ENCODE results near the gene MBTPS1. TPM values are rescaled to one million over a fixed set of nuclear protein-coding genes. Genes with fewer than 3 reads are reported as not detected.

MBTPS1 gene
- total RNA-seq, 6 donors from 2014 or later = 83.6 to 156 (median 105) TPM

GRCh38 chr16:84056933-84057332 lies 59.8 kb downstream of the MBTPS1 start:
- DNase-seq = no peak
- TF ChIP-seq, protein P1, sequence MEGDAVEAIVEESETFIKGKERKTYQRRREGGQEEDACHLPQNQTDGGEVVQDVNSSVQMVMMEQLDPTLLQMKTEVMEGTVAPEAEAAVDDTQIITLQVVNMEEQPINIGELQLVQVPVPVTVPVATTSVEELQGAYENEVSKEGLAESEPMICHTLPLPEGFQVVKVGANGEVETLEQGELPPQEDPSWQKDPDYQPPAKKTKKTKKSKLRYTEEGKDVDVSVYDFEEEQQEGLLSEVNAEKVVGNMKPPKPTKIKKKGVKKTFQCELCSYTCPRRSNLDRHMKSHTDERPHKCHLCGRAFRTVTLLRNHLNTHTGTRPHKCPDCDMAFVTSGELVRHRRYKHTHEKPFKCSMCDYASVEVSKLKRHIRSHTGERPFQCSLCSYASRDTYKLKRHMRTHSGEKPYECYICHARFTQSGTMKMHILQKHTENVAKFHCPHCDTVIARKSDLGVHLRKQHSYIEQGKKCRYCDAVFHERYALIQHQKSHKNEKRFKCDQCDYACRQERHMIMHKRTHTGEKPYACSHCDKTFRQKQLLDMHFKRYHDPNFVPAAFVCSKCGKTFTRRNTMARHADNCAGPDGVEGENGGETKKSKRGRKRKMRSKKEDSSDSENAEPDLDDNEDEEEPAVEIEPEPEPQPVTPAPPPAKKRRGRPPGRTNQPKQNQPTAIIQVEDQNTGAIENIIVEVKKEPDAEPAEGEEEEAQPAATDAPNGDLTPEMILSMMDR (IDR thresholded peaks at IDR 0.05) = no peak
- TF ChIP-seq EP300 (IDR thresholded peaks at IDR 0.05) (no peak), POLR2A (IDR thresholded peaks at IDR 0.05) (no peak), POLR2AphosphoS5 (IDR thresholded peaks at IDR 0.05) (no peak)
- H3K27me3 ChIP-seq = no peaks in the 10 kb centered on the region
- no peak for ATAC-seq (ENCODE audit: low FRiP score in 2 of 2)
- WGBS, 2 donors = 92 to 96% methylated on average over 7 of the region's 7 CpGs
- H3K4me3 ChIP-seq = no peak overlapping the region
- peaks cover 63 to 100% (median 87%) of the 10 kb centered on the region in 4 donors for H3K36me3 ChIP-seq
- no peak overlapping the region for H3K27ac ChIP-seq
- no peaks in the 10 kb centered on the region for H3K4me1 ChIP-seq
- no peaks in the 10 kb centered on the region for H3K9me3 ChIP-seq

DNA sequence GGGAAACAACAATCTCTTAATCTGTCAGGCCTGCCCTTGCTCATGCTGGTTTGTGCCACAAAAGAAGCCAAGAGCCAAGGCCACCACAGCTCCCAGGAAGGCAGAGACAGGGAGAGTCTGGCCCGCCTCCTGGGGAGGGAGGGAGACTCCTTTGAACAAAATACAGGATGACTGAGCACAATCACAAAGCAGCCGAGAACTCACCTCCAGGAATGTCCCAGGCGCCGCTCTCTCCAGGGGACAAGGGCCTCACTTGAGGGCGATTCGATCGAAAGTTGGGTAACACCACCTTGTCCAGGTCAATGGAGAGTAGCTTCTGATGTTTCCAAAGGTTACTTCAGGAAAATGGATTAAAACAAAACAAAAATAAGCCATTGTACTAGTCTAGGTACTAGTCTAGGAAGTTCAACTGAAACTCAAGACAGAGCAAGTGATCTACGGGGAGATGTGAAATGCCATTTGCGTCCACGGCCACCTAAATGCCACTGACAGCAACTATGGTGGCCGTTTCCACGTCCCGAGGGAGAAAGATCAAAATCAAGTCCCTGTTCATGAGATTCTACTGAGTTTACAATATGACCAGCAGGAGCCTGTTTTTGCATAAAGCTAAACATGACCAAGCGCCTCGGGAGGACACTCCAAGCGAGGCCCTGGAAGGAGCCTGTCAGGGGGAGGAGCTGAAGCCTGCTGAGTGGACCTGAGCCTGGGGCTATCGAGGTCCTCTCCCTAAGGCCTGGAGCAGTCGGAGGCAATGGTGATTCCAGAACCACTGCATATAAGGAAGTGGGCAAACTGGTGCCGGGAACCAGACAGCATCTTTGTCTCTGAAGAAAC lies 60.7 kb downstream of the MBTPS1 start:
- Histone ChIP-seq H3K27ac (no peak overlapping the region), H3K4me1 (no peaks in the 10 kb centered on the region), H3K27me3 (no peaks in the 10 kb centered on the region), H3K36me3 (peaks cover 56 to 96% (median 80%) of the 10 kb centered on the region in 4 donors), H3K9me3 (no peaks in the 10 kb centered on the region), H3K4me3 (no peak overlapping the region)
- WGBS, 2 donors = 89 to 92% methylated on average over 19 of the region's 19 CpGs
- ATAC-seq (ENCODE audit: low FRiP score in 2 of 2) (no peak), DNase-seq (peak in 1 of 2 donors; percentile 39)
- TF ChIP-seq POLR2A (IDR thresholded peaks at IDR 0.05) (no peak), EP300 (IDR thresholded peaks at IDR 0.05) (no peak), POLR2AphosphoS5 (IDR thresholded peaks at IDR 0.05) (no peak)
- TF ChIP-seq, protein P1 (IDR thresholded peaks at IDR 0.05) = no peak

GRCh38 chr16:84055366-84055765 lies 61.4 kb downstream of the MBTPS1 start:
- H3K36me3 ChIP-seq = peaks cover 51 to 92% (median 76%) of the 10 kb centered on the region in 4 donors
- no peak overlapping the region for H3K27ac ChIP-seq
- H3K27me3 ChIP-seq = no peaks in the 10 kb centered on the region
- no peaks in the 10 kb centered on the region for H3K4me1 ChIP-seq
- ATAC-seq (ENCODE audit: low FRiP score in 2 of 2) (no peak), DNase-seq (no peak)
- TF ChIP-seq EP300 (IDR thresholded peaks at IDR 0.05) (no peak), POLR2A (IDR thresholded peaks at IDR 0.05) (no peak), POLR2AphosphoS5 (IDR thresholded peaks at IDR 0.05) (no peak)
- TF ChIP-seq, protein P1 (IDR thresholded peaks at IDR 0.05) = no peak
- no peaks in the 10 kb centered on the region for H3K9me3 ChIP-seq
- WGBS, 2 donors = 58 to 67% methylated on average over 4 to 5 of the region's 5 CpGs
- H3K4me3 ChIP-seq = no peak overlapping the region

DNA sequence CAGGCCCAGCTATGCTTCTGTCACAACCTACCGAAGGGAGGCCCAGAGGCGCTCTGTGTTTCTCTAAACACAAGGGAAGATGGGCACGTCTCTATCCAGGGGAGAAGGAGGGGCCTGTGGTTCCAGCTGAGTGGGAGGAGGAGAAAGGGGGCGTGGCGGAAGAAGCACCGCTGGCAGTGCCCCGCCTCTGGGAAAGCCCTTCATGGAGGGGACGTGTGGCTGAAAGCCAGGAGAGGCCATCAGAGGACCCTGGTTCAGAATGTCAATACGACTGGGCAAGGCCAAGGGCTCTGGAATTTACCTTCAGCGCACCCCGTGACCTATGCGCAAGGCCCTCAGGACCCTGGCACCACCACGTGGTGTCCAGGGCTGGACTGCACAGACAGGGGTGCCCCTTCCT lies 61.8 kb downstream of the MBTPS1 start:
- H3K27me3 ChIP-seq = no peaks in the 10 kb centered on the region
- 85% methylated on average over 13 of the region's 13 CpGs for WGBS, 2 donors
- H3K4me3 ChIP-seq = no peak overlapping the region
- peaks cover 49 to 92% (median 76%) of the 10 kb centered on the region in 4 donors for H3K36me3 ChIP-seq
- no peaks in the 10 kb centered on the region for H3K4me1 ChIP-seq
- no peaks in the 10 kb centered on the region for H3K9me3 ChIP-seq
- DNase-seq (no peak), ATAC-seq (ENCODE audit: low FRiP score in 2 of 2) (no peak)
- TF ChIP-seq POLR2AphosphoS5 (IDR thresholded peaks at IDR 0.05) (no peak), POLR2A (IDR thresholded peaks at IDR 0.05) (no peak), EP300 (IDR thresholded peaks at IDR 0.05) (no peak)
- TF ChIP-seq, protein P1 (IDR thresholded peaks at IDR 0.05) = no peak
- no peak overlapping the region for H3K27ac ChIP-seq

Data from upper lobe of left lung (tissue), 6 donors.